ENCODE data around the gene ELFN2. TPM values are rescaled to one million over a fixed set of nuclear protein-coding genes. Genes with fewer than 3 reads are reported as not detected.

The ELFN2 gene
- total RNA-seq, 1 donor from 2014 or later, result 0.82 TPM

- Histone ChIP-seq H3K27ac (no peak overlapping the region), H3K9ac (no peak overlapping the region), H3K27me3 (no peaks in the 10 kb centered on the region), H3K4me3 (no peak overlapping the region), H3K36me3 (no peaks in the 10 kb centered on the region), H3F3A (ENCODE audit: low read depth) (no peaks in the 10 kb centered on the region), H3K4me2 (no peak overlapping the region), H4K20me1 (ENCODE audit: low read depth) (no peaks in the 10 kb centered on the region), H3K79me2 (ENCODE audit: low read depth) (no peaks in the 10 kb centered on the region), H3K4me1 (peaks cover 4% of the 10 kb centered on the region), H2AFZ (replicated peaks) (no peak overlapping the region), H3K9me3 (ENCODE audit: low read depth) (no peaks in the 10 kb centered on the region)
- TF ChIP-seq CTCF (IDR thresholded peaks at IDR 0.05) (no peak), EZH2phosphoT487 (IDR thresholded peaks at IDR 0.05) (no peak), EZH2 (IDR thresholded peaks at IDR 0.05) (no peak)
- H3K4me1 Mint-ChIP-seq, result peaks cover 10% of the 10 kb centered on the region
- no peak overlapping the region for H3K4me3 Mint-ChIP-seq
- no peaks in the 10 kb centered on the region for H3K36me3 Mint-ChIP-seq
- no peak overlapping the region for H3K27ac Mint-ChIP-seq
- peaks cover 13% of the 10 kb centered on the region for H3K27me3 Mint-ChIP-seq (ENCODE audit: insufficient read depth, low read depth)
- H3K9me3 Mint-ChIP-seq, result no peaks in the 10 kb centered on the region
- no peak for DNase-seq (ENCODE audit: low spot score)
These were observed 72.1 kb downstream of the ELFN2 start for GRCh38 chr22:37355174-37355573.

GRCh38 chr22:37354670-37355069 is 72.6 kb downstream of the ELFN2 start:
- H3K36me3 Mint-ChIP-seq, result no peaks in the 10 kb centered on the region
- H3K4me3 Mint-ChIP-seq, result no peak overlapping the region
- no peaks in the 10 kb centered on the region for H3K27me3 ChIP-seq
- H3K36me3 ChIP-seq, result no peaks in the 10 kb centered on the region
- H3K27me3 Mint-ChIP-seq (ENCODE audit: insufficient read depth, low read depth), result peaks cover 13% of the 10 kb centered on the region
- H2AFZ ChIP-seq (replicated peaks), result no peak overlapping the region
- TF ChIP-seq EZH2phosphoT487 (IDR thresholded peaks at IDR 0.05) (no peak), CTCF (IDR thresholded peaks at IDR 0.05) (no peak), EZH2 (IDR thresholded peaks at IDR 0.05) (no peak)
- H3F3A ChIP-seq (ENCODE audit: low read depth), result no peaks in the 10 kb centered on the region
- H3K9ac ChIP-seq, result no peak overlapping the region
- H3K27ac Mint-ChIP-seq, result no peak overlapping the region
- peaks cover 4% of the 10 kb centered on the region for H3K4me1 ChIP-seq
- no peak overlapping the region for H3K4me3 ChIP-seq
- peaks cover 10% of the 10 kb centered on the region for H3K4me1 Mint-ChIP-seq
- no peaks in the 10 kb centered on the region for H3K79me2 ChIP-seq (ENCODE audit: low read depth)
- no peaks in the 10 kb centered on the region for H3K9me3 ChIP-seq (ENCODE audit: low read depth)
- no peak overlapping the region for H3K27ac ChIP-seq
- DNase-seq (ENCODE audit: low spot score), result no peak
- no peaks in the 10 kb centered on the region for H3K9me3 Mint-ChIP-seq
- H3K4me2 ChIP-seq, result no peak overlapping the region
- no peaks in the 10 kb centered on the region for H4K20me1 ChIP-seq (ENCODE audit: low read depth)

- H3K36me3 Mint-ChIP-seq, result no peaks in the 10 kb centered on the region
- Histone ChIP-seq H3K9me3 (ENCODE audit: low read depth) (no peaks in the 10 kb centered on the region), H3F3A (ENCODE audit: low read depth) (no peaks in the 10 kb centered on the region), H3K4me1 (peaks cover 4% of the 10 kb centered on the region), H4K20me1 (ENCODE audit: low read depth) (no peaks in the 10 kb centered on the region), H3K9ac (no peak overlapping the region), H3K27ac (no peak overlapping the region), H3K27me3 (no peaks in the 10 kb centered on the region), H3K79me2 (ENCODE audit: low read depth) (no peaks in the 10 kb centered on the region), H2AFZ (replicated peaks) (no peak overlapping the region), H3K36me3 (no peaks in the 10 kb centered on the region), H3K4me3 (no peak overlapping the region), H3K4me2 (no peak overlapping the region)
- no peak for TF ChIP-seq EZH2phosphoT487 (IDR thresholded peaks at IDR 0.05)
- no peak for TF ChIP-seq EZH2 (IDR thresholded peaks at IDR 0.05)
- no peak for TF ChIP-seq CTCF (IDR thresholded peaks at IDR 0.05)
- H3K4me3 Mint-ChIP-seq, result no peak overlapping the region
- no peak for DNase-seq (ENCODE audit: low spot score)
- H3K9me3 Mint-ChIP-seq, result no peaks in the 10 kb centered on the region
- no peak overlapping the region for H3K27ac Mint-ChIP-seq
- H3K27me3 Mint-ChIP-seq (ENCODE audit: insufficient read depth, low read depth), result peaks cover 13% of the 10 kb centered on the region
- peaks cover 8% of the 10 kb centered on the region for H3K4me1 Mint-ChIP-seq
These were observed 73.0 kb downstream of the ELFN2 start for GRCh38 chr22:37354261-37354660.

Data from neural progenitor cell (in vitro differentiated cells).